Ishikawa (cell line): Measurements from ENCODE around the gene VAMP4.

ENCODE experiments used
- CEBPB ChIP-seq: IDR thresholded peaks from 2 replicates; pipeline ENCODE4 v1.6.1; 2012
- CREB1 ChIP-seq: IDR thresholded peaks from 2 replicates; pipeline ENCODE4 v1.6.1; 2012; ENCODE audit warnings: low read depth
- EGR1 ChIP-seq: IDR thresholded peaks from 2 replicates; pipeline ENCODE4 v1.6.1; 2012
- EP300 ChIP-seq: IDR thresholded peaks from 2 replicates; pipeline ENCODE4 v1.6.1; 2012; ENCODE audit warnings: borderline replicate concordance
- FOXM1 ChIP-seq: IDR thresholded peaks from 2 replicates; pipeline ENCODE4 v1.6.1; 2012; ENCODE audit warnings: low read depth, borderline replicate concordance
- NFIC ChIP-seq: IDR thresholded peaks from 2 replicates; pipeline ENCODE4 v1.6.1; 2012
- RAD21 ChIP-seq: IDR thresholded peaks from 2 replicates; pipeline ENCODE4 v1.6.1; 2012; ENCODE audit warnings: low read depth
- TAF1 ChIP-seq: IDR thresholded peaks from 2 replicates; pipeline ENCODE4 v1.6.1; 2012; ENCODE audit warnings: low read depth, mild to moderate bottlenecking
- TCF12 ChIP-seq: IDR thresholded peaks from 2 replicates; pipeline ENCODE4 v1.6.1; 2012; ENCODE audit warnings: low read depth
- TEAD4 ChIP-seq: IDR thresholded peaks from 2 replicates; pipeline ENCODE4 v1.6.1; 2012
- YY1 ChIP-seq: IDR thresholded peaks from 2 replicates; pipeline ENCODE4 v1.6.1; 2012; ENCODE audit warnings: low read depth
- ZBTB7A ChIP-seq: IDR thresholded peaks from 2 replicates; pipeline ENCODE4 v1.6.1; 2012; ENCODE audit warnings: low read depth
- TF ChIP-seq, protein P1 (sequence below): IDR thresholded peaks from 2 replicates; pipeline ENCODE4 v1.6.1; 2012
- TF ChIP-seq, protein P2 (sequence below): IDR thresholded peaks from 2 replicates; pipeline ENCODE4 v1.6.1; 2012; ENCODE audit warnings: low read depth, mild to moderate bottlenecking
- TF ChIP-seq, protein P3 (sequence below): IDR thresholded peaks from 2 replicates; pipeline ENCODE4 v1.6.1; 2012

The VAMP4 gene

DNA sequence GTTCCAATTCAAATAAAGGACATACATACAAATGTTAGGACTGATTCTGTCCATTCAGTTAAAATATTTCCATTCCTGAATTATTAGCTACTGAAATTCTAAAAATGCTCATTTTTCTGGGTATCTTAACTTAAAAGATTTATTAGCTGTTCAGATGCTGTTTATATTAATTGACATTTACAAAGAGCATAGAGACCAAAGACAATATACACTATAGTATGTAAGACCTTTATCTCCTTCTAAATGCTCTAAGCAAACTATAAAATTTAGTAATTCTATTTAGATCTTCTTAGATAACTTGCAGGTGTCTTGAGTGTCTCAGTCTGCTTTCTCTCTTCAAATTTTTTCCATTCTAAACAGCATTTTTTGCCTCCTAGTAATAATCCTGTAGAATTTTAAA is 39.3 kb downstream of the VAMP4 start:
- TF ChIP-seq, protein P1, sequence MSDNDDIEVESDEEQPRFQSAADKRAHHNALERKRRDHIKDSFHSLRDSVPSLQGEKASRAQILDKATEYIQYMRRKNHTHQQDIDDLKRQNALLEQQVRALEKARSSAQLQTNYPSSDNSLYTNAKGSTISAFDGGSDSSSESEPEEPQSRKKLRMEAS, result no peak
- TF ChIP-seq ZBTB7A (no peak), TAF1 (no peak), FOXM1 (no peak)

DNA sequence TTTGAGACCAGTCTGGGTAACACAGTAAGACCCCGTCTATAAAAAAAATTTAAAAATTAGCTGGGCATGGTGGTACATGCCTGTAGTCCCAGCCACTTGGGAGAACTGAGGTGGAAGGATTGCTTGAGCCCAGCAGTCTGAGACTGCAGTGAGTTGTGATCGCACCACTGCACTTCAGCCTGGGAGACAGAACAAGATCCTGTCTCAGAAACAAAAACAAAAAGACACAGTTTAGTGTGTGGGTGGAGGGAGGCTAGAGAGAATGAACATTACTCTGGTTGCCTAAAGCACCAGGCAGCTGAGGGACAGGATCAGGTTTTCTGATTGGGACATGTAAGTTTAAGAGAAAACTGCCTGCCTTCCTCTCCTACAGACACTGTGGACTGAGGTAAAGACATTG is 42.3 kb downstream of the VAMP4 start:
- TF ChIP-seq YY1 (no peak), NFIC (no peak), CEBPB (no peak), CREB1 (no peak), ZBTB7A (no peak), FOXM1 (no peak), EGR1 (no peak), TAF1 (no peak), EP300 (no peak), TEAD4 (no peak)
- TF ChIP-seq, protein P2, sequence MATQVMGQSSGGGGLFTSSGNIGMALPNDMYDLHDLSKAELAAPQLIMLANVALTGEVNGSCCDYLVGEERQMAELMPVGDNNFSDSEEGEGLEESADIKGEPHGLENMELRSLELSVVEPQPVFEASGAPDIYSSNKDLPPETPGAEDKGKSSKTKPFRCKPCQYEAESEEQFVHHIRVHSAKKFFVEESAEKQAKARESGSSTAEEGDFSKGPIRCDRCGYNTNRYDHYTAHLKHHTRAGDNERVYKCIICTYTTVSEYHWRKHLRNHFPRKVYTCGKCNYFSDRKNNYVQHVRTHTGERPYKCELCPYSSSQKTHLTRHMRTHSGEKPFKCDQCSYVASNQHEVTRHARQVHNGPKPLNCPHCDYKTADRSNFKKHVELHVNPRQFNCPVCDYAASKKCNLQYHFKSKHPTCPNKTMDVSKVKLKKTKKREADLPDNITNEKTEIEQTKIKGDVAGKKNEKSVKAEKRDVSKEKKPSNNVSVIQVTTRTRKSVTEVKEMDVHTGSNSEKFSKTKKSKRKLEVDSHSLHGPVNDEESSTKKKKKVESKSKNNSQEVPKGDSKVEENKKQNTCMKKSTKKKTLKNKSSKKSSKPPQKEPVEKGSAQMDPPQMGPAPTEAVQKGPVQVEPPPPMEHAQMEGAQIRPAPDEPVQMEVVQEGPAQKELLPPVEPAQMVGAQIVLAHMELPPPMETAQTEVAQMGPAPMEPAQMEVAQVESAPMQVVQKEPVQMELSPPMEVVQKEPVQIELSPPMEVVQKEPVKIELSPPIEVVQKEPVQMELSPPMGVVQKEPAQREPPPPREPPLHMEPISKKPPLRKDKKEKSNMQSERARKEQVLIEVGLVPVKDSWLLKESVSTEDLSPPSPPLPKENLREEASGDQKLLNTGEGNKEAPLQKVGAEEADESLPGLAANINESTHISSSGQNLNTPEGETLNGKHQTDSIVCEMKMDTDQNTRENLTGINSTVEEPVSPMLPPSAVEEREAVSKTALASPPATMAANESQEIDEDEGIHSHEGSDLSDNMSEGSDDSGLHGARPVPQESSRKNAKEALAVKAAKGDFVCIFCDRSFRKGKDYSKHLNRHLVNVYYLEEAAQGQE, result no peak
- TF ChIP-seq, protein P3, sequence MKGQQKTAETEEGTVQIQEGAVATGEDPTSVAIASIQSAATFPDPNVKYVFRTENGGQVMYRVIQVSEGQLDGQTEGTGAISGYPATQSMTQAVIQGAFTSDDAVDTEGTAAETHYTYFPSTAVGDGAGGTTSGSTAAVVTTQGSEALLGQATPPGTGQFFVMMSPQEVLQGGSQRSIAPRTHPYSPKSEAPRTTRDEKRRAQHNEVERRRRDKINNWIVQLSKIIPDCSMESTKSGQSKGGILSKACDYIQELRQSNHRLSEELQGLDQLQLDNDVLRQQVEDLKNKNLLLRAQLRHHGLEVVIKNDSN, result no peak

DNA sequence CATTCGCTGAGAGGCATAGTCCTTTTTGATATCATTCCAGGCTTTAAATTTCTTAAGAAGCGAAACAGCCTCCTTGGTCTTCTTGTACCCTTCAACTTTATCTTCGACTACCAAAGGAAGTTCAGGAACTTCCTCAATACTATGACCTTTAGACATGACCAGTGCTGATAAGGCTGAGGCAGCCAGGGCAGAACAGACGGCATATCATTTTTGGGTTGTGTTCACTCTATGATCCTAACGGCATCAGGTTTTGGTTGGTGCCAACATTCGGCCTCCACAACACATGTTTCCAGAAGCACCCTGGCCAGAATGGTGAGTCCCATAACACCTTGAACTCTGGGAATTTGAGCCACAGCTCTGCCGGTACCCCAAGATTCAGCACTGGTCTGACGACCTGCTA is 58.0 kb downstream of the VAMP4 start:
- TF ChIP-seq CREB1 (no peak), TCF12 (no peak), TAF1 (no peak), EGR1 (no peak), CEBPB (no peak), ZBTB7A (no peak), YY1 (no peak), NFIC (no peak), EP300 (no peak), TEAD4 (no peak), FOXM1 (no peak), RAD21 (no peak)
- TF ChIP-seq, protein P1, result no peak
- TF ChIP-seq, protein P2, result no peak
- TF ChIP-seq, protein P3, result no peak

DNA sequence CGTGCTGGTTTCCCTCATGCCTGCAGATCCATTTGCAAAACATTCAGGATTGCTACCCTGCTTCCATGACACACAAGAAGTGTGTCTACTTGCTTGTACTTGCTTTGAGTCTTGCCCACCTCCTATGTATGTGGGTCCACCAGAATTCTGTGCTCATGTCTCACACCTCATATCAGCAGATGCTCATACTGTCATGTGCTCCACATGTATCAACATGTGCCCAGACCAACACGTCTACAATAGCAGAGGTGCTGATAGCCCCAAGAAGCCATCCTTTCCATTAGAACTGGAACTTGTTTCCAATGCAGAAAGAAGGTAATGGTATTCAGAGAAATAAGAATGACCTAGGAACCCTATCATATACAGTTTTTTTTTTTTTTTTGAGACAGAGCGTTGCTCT is 61.5 kb downstream of the VAMP4 start:
- TF ChIP-seq CEBPB, result no peak
- no peak for TF ChIP-seq ZBTB7A
- TF ChIP-seq EP300, result no peak
- TF ChIP-seq YY1, result no peak
- TF ChIP-seq, protein P3, result no peak
- TF ChIP-seq EGR1, result no peak
- no peak for TF ChIP-seq TAF1
- TF ChIP-seq RAD21, result no peak
- TF ChIP-seq, protein P1, result no peak
- TF ChIP-seq CREB1, result no peak
- TF ChIP-seq NFIC, result no peak
- TF ChIP-seq, protein P2, result no peak
- no peak for TF ChIP-seq TEAD4
- no peak for TF ChIP-seq FOXM1
- no peak for TF ChIP-seq TCF12
